Caki2 (cell line): Measurements from ENCODE around the gene MYEF2. TPM values are rescaled to one million over a fixed set of nuclear protein-coding genes. Genes with fewer than 3 reads are reported as not detected.

ENCODE experiments used
- DNase-seq: peaks from one replicate; pipeline ENCODE4 v3.0.0-alpha.2; 2015; ENCODE audit warnings: low read depth
- in situ Hi-C: cut with HindIII; loops from 2 replicates; pipeline ENCODE4 v1.10.0; 2016; ENCODE audit warnings: low sequenced_read_pairs, low pct_unique_long_range_greater_than_20kb, mixed read lengths
- total RNA-seq: library from RNA; depleted of rRNA; stranded (reverse); fragments of >200 nt; shearing (Covaris generic); gene quantifications from 2 replicates; pipeline ENCODE4 v1.2.3, GENCODE V29; 2014; ENCODE audit warnings: low replicate concordance

Gene MYEF2
- total RNA-seq, 1 experiment from 2014 or later, result 36.1 TPM

GRCh38 chr15:48153526-48153925 lies 24.6 kb downstream of the MYEF2 start:
- in situ Hi-C loops, result no loop called here
- no peak for DNase-seq

GRCh38 chr15:48149858-48150257 lies 28.2 kb downstream of the MYEF2 start:
- DNase-seq, result no peak
- in situ Hi-C loops, result no loop called here

GRCh38 chr15:48147358-48147757 lies 30.7 kb downstream of the MYEF2 start:
- in situ Hi-C loops, result no loop called here
- no peak for DNase-seq

GRCh38 chr15:48145923-48146322 lies 32.2 kb downstream of the MYEF2 start:
- no peak for DNase-seq

GRCh38 chr15:48144889-48145288 lies 33.2 kb downstream of the MYEF2 start:
- DNase-seq, result no peak
- in situ Hi-C loops, result no loop called here

More at GRCh38 chr15:48145923-48146322, 32.2 kb downstream of the MYEF2 start:
- in situ Hi-C loops, result no loop called here

GRCh38 chr15:48143856-48144255 lies 34.2 kb downstream of the MYEF2 start:
- in situ Hi-C loops, result no loop called here
- DNase-seq, result no peak

- in situ Hi-C loops, result no loop called here
- DNase-seq, result no peak
These were observed 45.2 kb downstream of the MYEF2 start for GRCh38 chr15:48132874-48133273.

GRCh38 chr15:48131324-48131723 lies 46.8 kb downstream of the MYEF2 start:
- DNase-seq, result no peak
- in situ Hi-C loops, result no loop called here

GRCh38 chr15:48126667-48127355 lies 51.3 kb downstream of the MYEF2 start:
- no peak for DNase-seq
- in situ Hi-C loops, result no loop called here

- DNase-seq, result no peak
- in situ Hi-C loops, result no loop called here
These were observed 56.2 kb downstream of the MYEF2 start for GRCh38 chr15:48121849-48122248.

- DNase-seq, result no peak
- in situ Hi-C loops, result no loop called here
These were observed 57.4 kb downstream of the MYEF2 start, which contains the start of gene SLC24A5 for GRCh38 chr15:48120745-48121144. Gene SLC24A5, plus strand, starts transcription at chr15:48120990. Its CDS starts 55 bp downstream, at chr15:48121045.

- in situ Hi-C loops, result no loop called here
- DNase-seq, result no peak
These were observed 58.8 kb downstream of the MYEF2 start for GRCh38 chr15:48119277-48119676.

- in situ Hi-C loops, result no loop called here
- peak; percentile 6 for DNase-seq
These were observed 65.9 kb downstream of the MYEF2 start for GRCh38 chr15:48112242-48112641.

- no peak for DNase-seq
- in situ Hi-C loops, result no loop called here
These were observed 68.1 kb downstream of the MYEF2 start for GRCh38 chr15:48109856-48110531.

GRCh38 chr15:48109212-48109611 lies 68.9 kb downstream of the MYEF2 start:
- no peak for DNase-seq
- in situ Hi-C loops, result no loop called here

- no peak for DNase-seq
- in situ Hi-C loops, result no loop called here
These were observed 72.2 kb downstream of the MYEF2 start for GRCh38 chr15:48105936-48106335.

GRCh38 chr15:48103647-48104046 lies 74.4 kb downstream of the MYEF2 start:
- in situ Hi-C loops, result no loop called here
- DNase-seq, result no peak

- in situ Hi-C loops, result no loop called here
- no peak for DNase-seq
These were observed 75.9 kb downstream of the MYEF2 start for GRCh38 chr15:48102167-48102566.

- DNase-seq, result no peak
- in situ Hi-C loops, result no loop called here
These were observed 76.6 kb downstream of the MYEF2 start for GRCh38 chr15:48101376-48101961.
